Type B pancreatic cell (in vitro differentiated cells): Measurements from ENCODE around the gene FBP1. TPM values are rescaled to one million over a fixed set of nuclear protein-coding genes. Genes with fewer than 3 reads are reported as not detected.
"Not testable (repeated sequence)": the region's sequence is repeated elsewhere in the genome, so short reads cannot be mapped to it uniquely, and the experiment has no call there.

ENCODE experiments used
- DNase-seq: peaks from one replicate; pipeline ENCODE4 v3.0.0; 2021; ENCODE audit warnings: mixed read lengths; ENCODE audit not compliant: unreplicated experiment; ENCODE audit errors: extremely low spot score
- H3K27ac Mint-ChIP-seq: 2 replicates; pipeline ENCODE4 v1.8.0; 2021; ENCODE audit warnings: mild to moderate bottlenecking, mixed read lengths
- H3K27me3 Mint-ChIP-seq: 2 replicates; pipeline ENCODE4 v1.8.0; 2021; ENCODE audit warnings: mixed read lengths
- H3K36me3 Mint-ChIP-seq: 2 replicates; pipeline ENCODE4 v1.8.0; 2021; ENCODE audit warnings: mixed read lengths
- H3K4me1 Mint-ChIP-seq: one replicate; pipeline ENCODE4 v1.8.0; 2021; ENCODE audit warnings: mixed read lengths; ENCODE audit not compliant: unreplicated experiment
- H3K4me3 Mint-ChIP-seq: 2 replicates; pipeline ENCODE4 v1.8.0; 2021; ENCODE audit warnings: mild to moderate bottlenecking, mixed read lengths
- H3K9me3 Mint-ChIP-seq: 2 replicates; pipeline ENCODE4 v1.8.0; 2021; ENCODE audit warnings: mixed read lengths
- CTCF ChIP-seq: fragments of 200-600 bp; sonication (generic); conservative IDR thresholded peaks from 2 replicates; pipeline ENCODE4 v1.5.0; 2021; ENCODE audit warnings: antibody characterized with exemption, mild to moderate bottlenecking
- total RNA-seq: library from RNA; stranded (reverse); gene quantifications from 2 replicates; pipeline ENCODE4 v1.2.1, GENCODE V29; 2021; ENCODE audit warnings: low replicate concordance

The FBP1 gene
- total RNA-seq, 1 donor from 2014 or later = 25.9 TPM

GRCh38 chr9:94576131-94576530, 63.2 kb downstream of the FBP1 start:
- Mint-ChIP-seq H3K4me3 (no peak overlapping the region), H3K9me3 (no peaks in the 10 kb centered on the region), H3K27ac (no peak overlapping the region), H3K27me3 (peaks cover 9% of the 10 kb centered on the region), H3K36me3 (no peaks in the 10 kb centered on the region), H3K4me1 (peaks cover 6% of the 10 kb centered on the region)
- DNase-seq = no peak
- no peak for TF ChIP-seq CTCF

GRCh38 chr9:94568972-94569712, 70.2 kb downstream of the FBP1 start:
- TF ChIP-seq CTCF = no peak
- no peak overlapping the region for H3K4me3 Mint-ChIP-seq
- H3K36me3 Mint-ChIP-seq = peaks cover 13% of the 10 kb centered on the region
- peaks cover 9% of the 10 kb centered on the region for H3K27me3 Mint-ChIP-seq
- DNase-seq = no peak
- peaks cover 1% of the 10 kb centered on the region for H3K9me3 Mint-ChIP-seq
- H3K4me1 Mint-ChIP-seq = no peaks in the 10 kb centered on the region
- no peak overlapping the region for H3K27ac Mint-ChIP-seq

GRCh38 chr9:94568250-94568889, 70.9 kb downstream of the FBP1 start:
- Mint-ChIP-seq H3K4me1 (no peaks in the 10 kb centered on the region), H3K27me3 (peaks cover 9% of the 10 kb centered on the region), H3K4me3 (no peak overlapping the region), H3K9me3 (peaks cover 5% of the 10 kb centered on the region), H3K36me3 (peaks cover 21% of the 10 kb centered on the region), H3K27ac (no peak overlapping the region)
- no peak for DNase-seq
- TF ChIP-seq CTCF = no peak

- H3K27ac Mint-ChIP-seq = no peak overlapping the region
Measured at GRCh38 chr9:94567271-94567670, 72.0 kb downstream of the FBP1 start.

GRCh38 chr9:94566550-94566949, 72.8 kb downstream of the FBP1 start:
- TF ChIP-seq CTCF = no peak
- Mint-ChIP-seq H3K9me3 (peaks cover 5% of the 10 kb centered on the region), H3K27ac (no peak overlapping the region)

More at GRCh38 chr9:94567271-94567670, 72.0 kb downstream of the FBP1 start:
- H3K27me3 Mint-ChIP-seq = peaks cover 3% of the 10 kb centered on the region
- no peak for TF ChIP-seq CTCF
- DNase-seq = no peak
- H3K4me3 Mint-ChIP-seq = no peak overlapping the region
- H3K36me3 Mint-ChIP-seq = peaks cover 27% of the 10 kb centered on the region
- H3K9me3 Mint-ChIP-seq = peaks cover 5% of the 10 kb centered on the region
- H3K4me1 Mint-ChIP-seq = no peaks in the 10 kb centered on the region

DNA sequence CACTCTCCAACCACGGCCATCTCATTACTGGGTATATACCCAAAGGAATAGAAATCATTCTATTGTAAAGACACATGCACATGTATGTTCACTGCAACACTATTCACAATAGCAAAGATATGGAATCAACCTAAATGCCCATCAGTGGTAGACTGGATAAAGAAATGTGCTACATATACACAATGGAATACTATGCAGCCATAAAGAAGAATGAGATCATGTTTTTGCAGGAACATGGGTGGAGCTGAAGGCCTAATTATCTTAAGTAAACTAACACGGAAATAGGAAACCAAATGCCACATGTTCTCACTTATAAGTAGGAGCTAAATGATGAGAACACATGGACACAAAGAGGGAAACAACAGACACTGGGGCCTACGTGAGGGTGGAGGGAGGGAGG, 75.0 kb downstream of the FBP1 start:
- not testable (repeated sequence) for H3K27me3 Mint-ChIP-seq, H3K4me1 Mint-ChIP-seq, DNase-seq, H3K9me3 Mint-ChIP-seq, H3K4me3 Mint-ChIP-seq, H3K27ac Mint-ChIP-seq
- H3K36me3 Mint-ChIP-seq = peaks cover 32% of the 10 kb centered on the region

More at GRCh38 chr9:94566550-94566949, 72.8 kb downstream of the FBP1 start:
- Mint-ChIP-seq H3K4me1 (no peaks in the 10 kb centered on the region), H3K4me3 (no peak overlapping the region), H3K36me3 (peaks cover 31% of the 10 kb centered on the region), H3K27me3 (no peaks in the 10 kb centered on the region)
- DNase-seq = no peak
